ENCODE results near the gene RGS7.

DNA sequence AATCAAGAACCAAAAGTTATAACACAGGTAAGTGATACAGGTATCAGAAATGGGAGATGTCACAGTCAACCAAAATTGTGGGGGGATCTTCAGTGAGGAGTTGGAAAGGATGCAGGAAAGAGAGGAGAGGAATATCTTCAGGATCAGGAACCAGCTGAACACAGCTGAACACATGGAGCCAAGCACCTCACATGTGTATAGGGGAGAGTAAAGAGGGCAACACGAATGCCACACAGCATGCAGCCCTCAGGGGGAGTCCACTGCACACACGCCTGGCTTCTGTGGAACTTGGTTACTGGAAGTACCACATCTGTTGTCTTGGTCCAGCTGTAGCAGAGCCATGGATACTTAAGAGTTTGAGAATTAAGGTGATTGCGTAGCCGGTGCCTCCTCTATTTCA lies 218.8 kb downstream of the RGS7 start:
- TF ChIP-seq POLR2A (IDR thresholded peaks at IDR 0.05) (no peak), EP300 (IDR thresholded peaks at IDR 0.05) (no peak), POLR2AphosphoS5 (IDR thresholded peaks at IDR 0.05) (no peak)
- TF ChIP-seq, protein P1, sequence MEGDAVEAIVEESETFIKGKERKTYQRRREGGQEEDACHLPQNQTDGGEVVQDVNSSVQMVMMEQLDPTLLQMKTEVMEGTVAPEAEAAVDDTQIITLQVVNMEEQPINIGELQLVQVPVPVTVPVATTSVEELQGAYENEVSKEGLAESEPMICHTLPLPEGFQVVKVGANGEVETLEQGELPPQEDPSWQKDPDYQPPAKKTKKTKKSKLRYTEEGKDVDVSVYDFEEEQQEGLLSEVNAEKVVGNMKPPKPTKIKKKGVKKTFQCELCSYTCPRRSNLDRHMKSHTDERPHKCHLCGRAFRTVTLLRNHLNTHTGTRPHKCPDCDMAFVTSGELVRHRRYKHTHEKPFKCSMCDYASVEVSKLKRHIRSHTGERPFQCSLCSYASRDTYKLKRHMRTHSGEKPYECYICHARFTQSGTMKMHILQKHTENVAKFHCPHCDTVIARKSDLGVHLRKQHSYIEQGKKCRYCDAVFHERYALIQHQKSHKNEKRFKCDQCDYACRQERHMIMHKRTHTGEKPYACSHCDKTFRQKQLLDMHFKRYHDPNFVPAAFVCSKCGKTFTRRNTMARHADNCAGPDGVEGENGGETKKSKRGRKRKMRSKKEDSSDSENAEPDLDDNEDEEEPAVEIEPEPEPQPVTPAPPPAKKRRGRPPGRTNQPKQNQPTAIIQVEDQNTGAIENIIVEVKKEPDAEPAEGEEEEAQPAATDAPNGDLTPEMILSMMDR (IDR thresholded peaks at IDR 0.05) = no peak

All from gastroesophageal sphincter (tissue), 3 donors.